Measurements from ENCODE around the gene SEPTIN8. TPM values are rescaled to one million over a fixed set of nuclear protein-coding genes. Genes with fewer than 3 reads are reported as not detected.

The SEPTIN8 gene
- total and polyA plus RNA-seq, 10 of the 15 experiments (the other 5 are each of a cell fraction or from before 2014, with no cell fraction given): 6.1 to 96.1 (median 29.4) TPM

- TF ChIP-seq RELB (IDR thresholded peaks at IDR 0.05; ENCODE audit: low read depth): peak; percentile 34; the same call in 1 of the 2 replicates
- TF ChIP-seq RUNX3 (IDR thresholded peaks at IDR 0.05; ENCODE audit: low read length): peak; percentile 10; the same call in 1 of the 2 replicates
Measured at GRCh38 chr5:132785365-132785764, 8.3 kb upstream of the SEPTIN8 start (continued).

GRCh38 chr5:132782101-132782500, 5.1 kb upstream of the SEPTIN8 start:
- Histone ChIP-seq H4K20me1 (ENCODE audit: control insufficient read depth, insufficient read depth) (no peaks in the 10 kb centered on the region), H3K9ac (ENCODE audit: control insufficient read depth, insufficient read depth, low read length) (no peak overlapping the region), H3K36me3 (ENCODE audit: control insufficient read depth in 2 of 2, insufficient read depth in 2 of 2, low read length in 1 of 2) (no peaks in the 10 kb centered on the region), H3K4me3 (no peak overlapping the region), H3K4me1 (ENCODE audit: control insufficient read depth, insufficient read depth, low read length) (peaks cover 11% of the 10 kb centered on the region), H3K4me2 (ENCODE audit: control insufficient read depth, insufficient read depth) (no peak overlapping the region), H3K79me2 (ENCODE audit: control insufficient read depth, insufficient read depth, low read length) (no peaks in the 10 kb centered on the region), H3K27me3 (replicated peaks in 1 of 2; ENCODE audit: control insufficient read depth in 2 of 2, insufficient read depth in 2 of 2, low read length in 1 of 2) (no peaks in the 10 kb centered on the region), H3K27ac (ENCODE audit: control insufficient read depth, insufficient read depth) (no peak overlapping the region), H2AFZ (ENCODE audit: control insufficient read depth, low read depth, low read length) (no peak overlapping the region), H3K9me3 (replicated peaks; ENCODE audit: control insufficient read depth, insufficient read depth, low read length) (no peaks in the 10 kb centered on the region)
- ATAC-seq (no peak), FAIRE-seq (no peak), DNase-seq (ENCODE audit: low read depth, low spot score) (no peak)
- intact Hi-C loops (cut with micrococcal nuclease; ENCODE audit: unreplicated experiment): no loop called here
- SMC1A ChIA-PET (ENCODE audit: uncharacterized antibody, unreplicated experiment): interaction anchor here (0.9 to 2.5 kb wide), 7 partner anchors 10 to 317 kb away, joined by 3 to 10 read pairs (median 6); partner anchors contain the start of gene SOWAHA
- CTCF ChIA-PET: interaction anchor here (0.9 to 1.4 kb wide), 4 partner anchors 20 to 277 kb away, joined by 3 to 5 read pairs (median 4); no protein-coding TSS in a partner anchor
- 51% methylated on average over 4 of the region's 4 CpGs for WGBS (ENCODE audit: insufficient coverage, insufficient replicate concordance, low lambda C conversion rate, missing lambda C conversion rate)
- POLR2A ChIA-PET: interaction anchor here (0.5 to 0.7 kb wide), 2 partner anchors 49 to 273 kb away, joined by 3 to 6 read pairs; no protein-coding TSS in a partner anchor
- no peak for TF ChIP-seq FOXK2 (IDR thresholded peaks at IDR 0.05)
- TF ChIP-seq RAD21 (IDR thresholded peaks at IDR 0.05; ENCODE audit: insufficient read depth, low read depth, low read length): no peak
- no peak for TF ChIP-seq TCF12 (IDR thresholded peaks at IDR 0.05; ENCODE audit: low read depth, low read length)
- no peak for TF ChIP-seq SKIL (IDR thresholded peaks at IDR 0.05; ENCODE audit: low read depth, poor library complexity, severe bottlenecking)
- no peak for TF ChIP-seq IRF5 (IDR thresholded peaks at IDR 0.05; ENCODE audit: borderline replicate concordance)
- BruUV-seq (replicated peaks): no TSS peak
- RAD21 ChIA-PET (ENCODE audit: unreplicated experiment): interaction anchor here (1.9 kb wide), 1 partner anchor 25 kb away, joined by 7 read pairs; no protein-coding TSS in a partner anchor
- in situ Hi-C loops (cut with MboI): no loop called here

All from GM12878 (cell line).